RKO (cell line): Measurements from ENCODE around the gene ZNF148.
A peak's percentile ranks its signal among the peaks of the same experiment; 100 is the strongest.
"Not testable (repeated sequence)": the region's sequence is repeated elsewhere in the genome, so short reads cannot be mapped to it uniquely, and the experiment has no call there.

ENCODE experiments used
- DNase-seq: peaks from one replicate; pipeline ENCODE4 v3.0.0-alpha.2; 2016; ENCODE audit warnings: low spot score

The ZNF148 gene

GRCh38 chr3:125375950-125376679 lies 990 bp upstream of the ZNF148 start:
- DNase-seq: peak; percentile 61

DNA sequence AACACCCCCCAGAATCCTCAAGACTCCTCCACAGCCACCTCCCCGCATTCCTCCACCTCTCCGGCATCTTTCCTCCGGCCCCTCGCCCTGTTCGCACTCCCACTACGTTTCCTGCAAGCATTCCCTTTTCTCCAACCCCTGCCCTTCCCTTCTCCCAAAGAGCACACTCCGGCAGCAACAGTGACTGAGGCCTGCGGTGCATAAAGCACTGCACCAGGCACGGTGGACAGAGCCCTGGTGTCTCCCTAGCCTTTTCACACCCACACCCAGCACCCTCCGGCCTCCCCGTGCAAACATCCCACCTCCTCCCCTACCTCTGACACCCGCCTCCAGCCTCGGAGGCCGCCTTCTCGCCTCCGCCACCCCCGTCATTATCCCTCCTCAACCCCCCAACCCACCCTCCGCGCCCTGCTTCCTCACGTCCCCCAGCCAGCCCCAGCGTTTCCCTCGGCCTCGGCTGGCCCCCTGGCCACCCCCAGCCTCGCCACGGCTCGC lies 577 bp downstream of the ZNF148 start:
- DNase-seq: peak; percentile 57

DNA sequence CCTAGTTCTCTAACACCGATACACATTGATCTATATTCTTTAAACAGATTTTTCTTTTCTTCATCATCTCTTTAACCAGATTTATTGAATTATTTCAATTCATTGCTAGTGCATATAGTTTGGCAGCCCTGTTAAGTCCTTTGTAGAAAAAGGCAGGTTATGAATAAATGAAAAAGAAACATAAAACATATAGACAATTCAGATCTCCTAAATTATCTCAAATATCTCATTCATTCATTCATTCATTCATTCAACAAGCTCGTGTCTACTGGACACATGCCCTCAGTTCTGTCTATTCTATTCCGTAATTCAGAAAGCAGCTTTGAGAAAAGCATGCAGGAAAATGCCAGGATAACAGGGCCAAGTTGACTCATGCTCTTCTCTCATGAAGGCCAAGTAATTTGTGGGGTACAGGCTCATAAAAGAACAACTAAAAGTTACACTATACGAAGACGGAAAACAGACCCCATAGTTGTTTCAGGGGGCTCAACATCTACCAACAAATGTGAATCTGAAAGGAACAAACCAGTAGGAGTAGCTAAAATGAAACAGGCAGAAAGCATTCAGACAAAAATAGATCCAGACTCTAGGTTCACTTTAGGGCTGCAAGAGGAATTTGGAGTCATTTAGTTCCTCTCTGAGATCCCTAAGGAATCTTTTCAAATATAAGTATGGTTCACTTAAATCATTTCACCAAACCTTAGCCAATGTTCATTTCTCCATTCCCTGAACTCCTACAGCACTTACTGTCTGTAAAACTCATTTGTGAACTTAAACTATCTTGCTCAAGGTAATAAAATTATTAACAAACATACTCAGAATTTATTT lies 7.5 kb downstream of the ZNF148 start:
- no peak for DNase-seq

GRCh38 chr3:125366132-125366531 lies 9.0 kb downstream of the ZNF148 start:
- DNase-seq: no peak

GRCh38 chr3:125359700-125360099 lies 15.4 kb downstream of the ZNF148 start:
- no peak for DNase-seq

DNA sequence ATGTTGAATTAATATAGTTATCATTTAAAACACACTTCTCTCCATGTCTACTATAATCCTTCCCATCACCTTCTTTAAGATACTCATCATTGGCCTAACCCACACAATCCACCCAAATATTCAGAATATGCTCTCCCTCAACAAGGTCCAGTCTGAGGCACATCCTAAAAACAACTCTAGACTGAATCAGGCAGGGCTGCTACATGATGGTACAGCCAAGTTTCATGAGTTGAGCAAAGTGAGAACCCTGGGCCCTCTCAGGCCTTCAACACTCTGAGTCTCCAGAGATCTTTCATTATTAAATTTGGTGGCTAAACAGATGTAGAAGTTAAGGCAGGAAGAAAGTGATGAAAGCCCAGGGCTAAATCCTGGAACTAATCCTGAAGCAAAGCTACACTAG lies 16.2 kb downstream of the ZNF148 start:
- DNase-seq: no peak

DNA sequence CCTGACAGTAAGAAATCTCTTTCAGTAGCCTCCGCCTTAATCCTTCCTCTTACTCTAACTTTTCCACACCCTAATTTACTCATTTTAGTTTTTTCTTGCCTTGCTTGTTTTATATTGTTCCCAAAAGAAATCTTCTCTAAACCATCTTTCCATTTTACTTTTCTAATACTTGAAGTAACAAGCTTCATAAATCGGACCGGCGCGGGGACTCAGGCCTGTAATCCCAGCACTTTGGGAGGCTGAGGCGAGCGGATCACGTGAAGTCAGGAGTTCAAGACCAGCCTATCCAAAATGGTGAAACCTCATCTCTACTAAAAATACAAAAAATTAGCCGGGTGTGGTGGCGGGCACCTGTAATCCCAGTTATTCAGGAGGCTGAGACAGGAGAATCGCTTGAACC lies 17.3 kb downstream of the ZNF148 start:
- DNase-seq: no peak

DNA sequence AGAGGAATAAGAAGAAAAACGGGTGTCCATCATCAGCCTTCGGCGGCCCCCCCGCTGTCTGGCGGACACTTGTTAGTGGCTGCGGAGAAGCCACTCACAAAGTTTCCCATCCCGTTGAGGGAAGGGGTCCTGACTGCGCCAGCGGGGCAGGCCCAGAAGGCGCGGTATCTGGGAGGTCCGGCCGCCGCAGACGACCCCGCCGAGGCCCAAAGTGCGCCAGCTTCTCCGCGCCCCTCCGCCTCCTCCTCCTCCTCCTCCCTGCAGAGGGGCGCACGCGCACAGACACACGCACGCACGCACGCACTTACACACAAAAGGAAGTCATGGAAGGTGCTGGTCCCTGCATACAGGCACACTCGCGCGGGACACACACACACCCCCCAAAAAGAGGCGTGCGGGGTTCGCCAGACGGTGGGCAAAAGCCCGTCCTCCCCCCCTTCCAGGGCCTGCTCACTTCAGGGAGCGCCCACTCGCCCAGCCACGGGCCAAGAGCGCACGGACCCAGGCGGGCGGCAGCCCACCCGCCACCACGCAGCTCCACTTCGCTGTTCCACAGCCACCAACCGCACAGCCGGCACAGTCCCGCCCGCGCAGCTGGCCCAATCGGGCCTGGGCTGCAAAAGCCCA lies 18.0 kb downstream of the ZNF148 start:
- no peak for DNase-seq

GRCh38 chr3:125356140-125357026 lies 18.7 kb downstream of the ZNF148 start:
- no peak for DNase-seq

DNA sequence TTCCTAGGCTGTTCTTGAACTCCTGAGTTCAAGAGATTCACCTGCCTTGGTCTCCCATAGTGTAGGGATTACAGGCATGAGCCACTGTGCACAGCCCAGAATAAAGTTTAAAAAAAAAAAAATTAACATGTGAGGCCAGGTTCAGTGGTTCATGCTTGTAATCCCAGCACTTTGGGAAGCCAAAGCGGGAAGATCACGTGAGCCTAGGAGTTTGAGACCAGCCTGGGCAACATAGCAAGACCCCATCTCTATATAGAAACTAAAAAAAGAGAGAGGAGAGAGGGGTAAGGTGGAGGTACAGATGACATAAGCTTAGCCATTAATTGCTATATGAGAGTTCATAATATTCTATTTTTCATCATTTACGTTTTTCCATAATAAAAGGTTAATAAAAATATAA lies 21.5 kb downstream of the ZNF148 start:
- no peak for DNase-seq

DNA sequence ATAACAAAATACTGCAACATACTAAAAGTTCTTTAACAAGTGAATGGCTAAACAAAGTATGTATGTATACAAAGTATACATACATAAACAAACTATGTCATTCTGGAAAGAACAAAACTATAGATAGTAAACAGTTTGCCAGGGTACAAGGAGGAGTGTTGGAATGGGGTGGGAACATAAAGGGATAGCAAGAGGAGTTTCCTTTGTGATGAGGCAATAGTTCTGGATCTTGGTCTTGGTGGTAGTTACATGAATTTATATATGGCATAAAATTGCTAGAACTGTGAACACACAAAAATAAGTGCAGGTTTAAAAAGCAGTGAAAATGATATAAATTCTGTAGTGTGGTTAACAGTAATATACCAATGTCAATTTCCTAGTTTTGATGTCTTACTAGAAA lies 22.0 kb downstream of the ZNF148 start:
- DNase-seq: no peak

DNA sequence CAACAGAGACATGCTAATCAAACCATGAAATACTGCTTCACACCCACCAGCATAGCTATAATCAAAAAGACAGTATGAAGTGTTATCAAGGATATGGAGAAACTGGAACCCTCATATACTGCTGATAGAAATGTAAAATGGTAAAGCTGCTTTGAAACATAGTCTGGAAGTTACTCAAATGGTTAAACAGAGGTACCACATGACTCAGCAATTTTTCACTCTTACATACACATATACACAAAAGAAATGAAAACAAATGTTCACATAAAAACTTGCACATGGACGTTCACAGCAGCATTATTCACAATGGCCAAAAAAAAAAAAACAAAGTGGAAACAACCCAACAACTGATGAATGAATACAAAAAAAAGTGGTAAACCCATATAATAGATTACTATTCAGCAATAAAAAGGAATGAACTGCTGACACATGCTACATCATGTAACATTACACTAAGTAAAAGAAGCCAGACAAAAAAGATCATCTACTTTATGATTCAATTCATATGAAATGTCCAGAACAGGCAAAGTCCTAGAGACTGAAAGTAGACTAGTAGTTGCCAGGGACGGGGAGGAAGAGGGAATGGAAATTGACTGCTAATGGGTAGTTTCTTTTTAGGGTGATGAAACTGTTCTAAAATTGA lies 23.2 kb downstream of the ZNF148 start:
- DNase-seq: peak; percentile 36

- no peak for DNase-seq
Measured at GRCh38 chr3:125351152-125351551, 24.0 kb downstream of the ZNF148 start.

- DNase-seq: peak; percentile 21
Measured at GRCh38 chr3:125350597-125350996, 24.5 kb downstream of the ZNF148 start.

GRCh38 chr3:125349556-125350165 lies 25.5 kb downstream of the ZNF148 start:
- no peak for DNase-seq

DNA sequence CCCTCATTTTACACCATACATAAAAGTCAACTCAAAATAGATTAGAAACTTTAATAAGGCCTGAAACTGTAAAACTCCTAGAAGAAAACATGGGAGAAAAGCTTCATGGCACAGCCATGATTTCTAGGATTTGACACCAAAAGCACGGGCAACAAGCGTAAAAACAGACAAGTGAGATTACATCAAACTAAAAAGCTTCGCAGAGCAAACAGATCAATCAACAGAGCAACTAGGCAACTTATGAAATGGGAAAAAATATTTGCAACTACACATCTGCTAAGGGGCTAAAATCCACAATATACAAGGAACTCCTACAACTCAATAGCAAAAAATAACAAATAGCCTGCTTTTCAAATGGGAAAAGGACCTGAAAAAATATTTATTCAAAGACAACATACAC lies 26.1 kb downstream of the ZNF148 start:
- DNase-seq: no peak

DNA sequence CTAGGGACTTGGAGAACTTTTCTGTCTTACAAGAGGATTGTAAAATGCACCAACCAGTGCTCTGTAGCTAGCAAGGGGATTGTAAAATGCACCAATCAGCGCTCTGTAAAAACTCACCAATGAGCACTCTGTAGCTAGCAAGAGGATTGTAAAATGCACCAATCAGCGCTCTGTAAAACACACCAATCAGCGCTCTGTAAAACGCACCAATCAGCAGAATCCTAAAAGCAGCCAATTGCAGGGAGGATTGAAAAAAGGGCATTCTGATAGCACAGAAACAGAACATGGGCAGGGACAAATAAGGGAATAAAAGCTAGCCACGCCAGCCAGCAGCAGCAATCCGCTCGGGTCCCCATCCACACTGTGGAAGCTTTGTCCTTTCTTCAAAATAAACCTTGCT lies 31.8 kb downstream of the ZNF148 start:
- DNase-seq: not testable (repeated sequence)

GRCh38 chr3:125340121-125340520 lies 35.0 kb downstream of the ZNF148 start:
- DNase-seq: no peak

DNA sequence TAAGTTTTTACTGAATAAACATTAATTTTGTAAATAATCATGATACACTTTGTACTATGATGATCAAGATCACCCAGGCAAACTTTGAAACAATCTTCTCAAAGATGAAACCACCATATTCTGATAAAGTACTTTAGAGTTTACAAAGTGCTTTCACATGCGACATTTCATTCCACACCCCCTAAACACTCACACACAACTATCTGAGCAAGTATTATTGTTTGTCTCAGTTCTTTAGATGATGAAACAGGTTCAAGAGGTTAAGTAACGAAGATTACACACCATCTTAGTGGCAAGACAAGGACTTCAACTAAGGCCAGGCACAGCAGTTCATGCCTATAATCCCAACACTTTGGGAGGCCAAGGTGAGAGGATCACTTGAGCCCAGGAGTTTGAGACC lies 37.6 kb downstream of the ZNF148 start:
- DNase-seq: no peak

- no peak for DNase-seq
Measured at GRCh38 chr3:125334675-125335560, 40.2 kb downstream of the ZNF148 start.
